Adrenal gland (tissue), 12 donors: ENCODE data around the gene MED23. TPM values are rescaled to one million over a fixed set of nuclear protein-coding genes. Genes with fewer than 3 reads are reported as not detected.

Experiments used
- DNase-seq, 7 donors: peaks; one replicate each; pipeline ENCODE4 v3.0.0-alpha.2; 2019 to 2020
- H3K27ac ChIP-seq, 5 donors: fragments of 200-600 bp; sonication (generic) in 4 of 5; 1 replicate in 3 of 5; 2 replicates in 2 of 5; pipeline versions ENCODE4 v1.5.1 to v1.8.0; 2016 to 2020; ENCODE audit warnings: mild to moderate bottlenecking in 1 of 5
- H3K27me3 ChIP-seq: fragments of 200-600 bp; 2 replicates; pipeline ENCODE4 v1.8.0; 2021
- H3K36me3 ChIP-seq, 2 donors: fragments of 200-600 bp; replicated peaks in 1 of 2; 1 replicate in 1 of 2; 2 replicates in 1 of 2; pipeline versions ENCODE4 v1.5.1 to v1.8.0; 2018 to 2022
- H3K4me1 ChIP-seq, 2 donors: fragments of 200-600 bp; replicated peaks in 1 of 2; 1 replicate in 1 of 2; 2 replicates in 1 of 2; pipeline versions ENCODE4 v1.5.1 to v1.8.0; 2018 to 2021
- H3K4me3 ChIP-seq, 4 donors: fragments of 200-600 bp; sonication (generic) in 3 of 4; one replicate each; pipeline ENCODE4 v1.5.1; 2016 to 2018
- H3K9me3 ChIP-seq, 3 donors: fragments of 200-600 bp; sonication (generic) in 1 of 3; replicated peaks in 1 of 3; 1 replicate in 2 of 3; 2 replicates in 1 of 3; pipeline versions ENCODE4 v1.5.1 to v1.8.0; 2016 to 2021
- POLR2A ChIP-seq, 2 donors: fragments of 450-650 bp; IDR thresholded peaks; one replicate each; pipeline ENCODE4 v1.6.1; 2017; ENCODE audit warnings: antibody characterized with exemption in 2 of 2, mild to moderate bottlenecking in 2 of 2, moderate library complexity in 1 of 2
- WGBS, 4 donors: extraction: QIAGEN DNeasy Blood & Tissue Kit in 2 of 4; methylation state at CpG; one replicate each; pipeline versions ENCODE4 v1.1.5 to v1.1.7; 2013 to 2017; 5-methylcytosine and 5-hydroxymethylcytosine counted together
- intact Hi-C, 2 donors: fragments of 100-400 bp; cut with DNase I; formaldehyde crosslinking; loops; one replicate each; pipeline versions ENCODE4 v1.14.1 to v1.15.0; 2022 to 2023
- polyA plus RNA-seq, 3 donors: library from polyadenylated mRNA; stranded (reverse); fragments of 200-250 nt in 2 of 3; fragments of 350-450 nt in 1 of 3; fragmentation: Illumina TruSeq in 1 of 3; extraction: RNeasy Lipid Tissue Mini Kit (QIAGEN cat#74804) in 1 of 3; gene quantifications; one replicate each; pipeline ENCODE4 v1.2.3, GENCODE V29; 2013 to 2014
- total RNA-seq, 9 donors: library from RNA; depleted of rRNA in 4 of 9; stranded (reverse); fragments of >200 nt in 4 of 9; fragments of 120-200 nt in 1 of 9; fragmentation: NEBNext Ultra II Directional in 1 of 9; extraction: Animal tissue kit (Norgen Biotek cat#: 25700) in 1 of 9; gene quantifications; one replicate each; pipeline versions ENCODE4 v1.1.0 to v1.2.4, GENCODE V29; 2013 to 2023
- TF ChIP-seq, protein P1 (sequence below), 6 experiments: fragments of 450-650 bp in 4 of 6; fragments of 200-600 bp in 2 of 6; sonication (generic) in 1 of 6; IDR thresholded peaks; 1 replicate in 5 of 6; 2 replicates in 1 of 6; pipeline versions ENCODE4 v1.5.1 to v1.8.0; 2016 to 2021; ENCODE audit warnings: antibody characterized with exemption in 6 of 6, mild to moderate bottlenecking in 2 of 6, moderate library complexity in 1 of 6
- donor health status: healthy with polysubstance abuse.
- donor health status: Bipolar disorder and iron deficiency.
- donor health status: DM: yes; HTN: yes; CAD: no.
- donor health status: DM: no; HTN: no; CAD: no.
- donor health status: DM: no; HTN: no; CAD: no.
- donor health status: DM: yes; HTN: yes; CAD: no.

Gene MED23
- total and polyA plus RNA-seq, 12 donors = 16.9 to 46.1 (median 27.8) TPM

DNA sequence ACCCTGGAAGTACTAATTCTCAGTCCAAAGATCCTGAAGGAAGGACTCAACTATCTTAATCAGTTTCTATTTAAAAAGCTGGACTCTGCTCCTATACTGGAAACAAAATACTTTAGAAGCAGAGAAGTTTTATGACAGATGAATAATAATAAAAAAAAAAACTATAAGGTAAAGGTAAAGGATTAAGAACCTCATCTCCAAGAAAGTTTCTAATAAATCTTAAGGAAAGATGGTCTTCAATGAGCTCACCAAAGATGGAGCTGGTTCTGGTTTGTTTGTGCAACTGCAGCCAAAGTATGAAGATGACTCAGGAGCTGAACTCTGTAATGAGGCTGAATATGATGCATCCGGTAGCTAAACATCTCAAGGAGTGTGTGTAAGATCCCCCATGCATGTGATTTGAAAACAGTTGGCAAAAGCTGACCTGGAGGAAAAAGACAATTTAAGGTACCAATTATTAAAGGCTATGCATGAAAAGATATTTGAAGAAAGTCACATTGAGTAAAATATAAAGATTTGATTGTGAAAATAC is 25.2 kb downstream of the MED23 start:
- Histone ChIP-seq H3K4me3 (no peak overlapping the region), H3K27ac (no peak overlapping the region), H3K36me3 (peaks cover 0 to 91% of the 10 kb centered on the region in 2 donors), H3K27me3 (no peaks in the 10 kb centered on the region), H3K4me1 (no peaks in the 10 kb centered on the region), H3K9me3 (no peaks in the 10 kb centered on the region)
- 64 to 70% (median 67%) methylated on average over 1 of the region's 1 CpG for WGBS, 4 donors
- TF ChIP-seq, protein P1, sequence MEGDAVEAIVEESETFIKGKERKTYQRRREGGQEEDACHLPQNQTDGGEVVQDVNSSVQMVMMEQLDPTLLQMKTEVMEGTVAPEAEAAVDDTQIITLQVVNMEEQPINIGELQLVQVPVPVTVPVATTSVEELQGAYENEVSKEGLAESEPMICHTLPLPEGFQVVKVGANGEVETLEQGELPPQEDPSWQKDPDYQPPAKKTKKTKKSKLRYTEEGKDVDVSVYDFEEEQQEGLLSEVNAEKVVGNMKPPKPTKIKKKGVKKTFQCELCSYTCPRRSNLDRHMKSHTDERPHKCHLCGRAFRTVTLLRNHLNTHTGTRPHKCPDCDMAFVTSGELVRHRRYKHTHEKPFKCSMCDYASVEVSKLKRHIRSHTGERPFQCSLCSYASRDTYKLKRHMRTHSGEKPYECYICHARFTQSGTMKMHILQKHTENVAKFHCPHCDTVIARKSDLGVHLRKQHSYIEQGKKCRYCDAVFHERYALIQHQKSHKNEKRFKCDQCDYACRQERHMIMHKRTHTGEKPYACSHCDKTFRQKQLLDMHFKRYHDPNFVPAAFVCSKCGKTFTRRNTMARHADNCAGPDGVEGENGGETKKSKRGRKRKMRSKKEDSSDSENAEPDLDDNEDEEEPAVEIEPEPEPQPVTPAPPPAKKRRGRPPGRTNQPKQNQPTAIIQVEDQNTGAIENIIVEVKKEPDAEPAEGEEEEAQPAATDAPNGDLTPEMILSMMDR (IDR thresholded peaks at IDR 0.05) = no peak
- no peak for TF ChIP-seq POLR2A (IDR thresholded peaks at IDR 0.05)
- no peak for DNase-seq
- intact Hi-C loops = no loop called here

DNA sequence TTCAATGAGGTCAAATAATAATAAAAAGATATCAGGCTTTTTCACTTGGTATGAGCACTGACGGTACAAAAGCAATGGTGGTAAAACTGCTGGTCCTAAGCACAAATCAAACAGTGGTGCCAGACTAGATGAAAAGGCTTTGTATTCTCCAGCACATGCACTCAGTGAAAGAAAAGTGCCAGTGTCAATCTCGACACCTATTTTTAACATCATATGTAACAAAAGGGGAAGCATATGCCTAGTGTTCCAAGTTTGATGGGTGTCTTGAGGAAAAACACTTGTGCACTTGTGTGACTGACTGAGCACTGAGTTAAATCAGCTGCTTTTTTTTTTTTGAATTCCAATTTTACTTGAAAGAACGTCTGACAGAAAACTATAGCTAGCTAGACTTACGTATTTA is 27.3 kb downstream of the MED23 start:
- Histone ChIP-seq H3K27ac (no peak overlapping the region), H3K27me3 (no peaks in the 10 kb centered on the region), H3K4me1 (no peaks in the 10 kb centered on the region), H3K9me3 (no peaks in the 10 kb centered on the region), H3K4me3 (no peak overlapping the region), H3K36me3 (peaks cover 0 to 95% of the 10 kb centered on the region in 2 donors)
- WGBS, 4 donors = 81 to 90% (median 86%) methylated on average over 4 of the region's 4 CpGs
- TF ChIP-seq, protein P1 (IDR thresholded peaks at IDR 0.05) = no peak
- TF ChIP-seq POLR2A (IDR thresholded peaks at IDR 0.05) = no peak
- intact Hi-C loops = no loop called here
- no peak for DNase-seq

DNA sequence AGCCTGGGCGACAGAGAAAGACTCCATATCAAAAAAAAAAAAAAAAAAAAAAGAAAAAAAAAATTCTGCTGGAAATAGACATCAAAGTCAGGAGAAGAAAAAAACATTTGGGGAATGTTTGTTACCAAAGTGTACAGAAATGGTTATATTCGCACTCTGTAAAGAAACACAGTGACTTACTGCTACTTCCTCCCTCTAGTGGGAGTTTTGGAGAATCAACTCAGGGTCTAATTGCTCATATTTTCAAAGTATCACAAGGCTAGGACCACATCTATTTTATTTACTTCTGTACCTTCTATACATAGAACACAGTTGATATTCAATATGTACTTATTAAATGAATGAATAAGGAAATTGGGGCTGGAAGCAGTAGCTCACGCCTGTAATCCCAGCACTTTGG is 30.6 kb downstream of the MED23 start:
- Histone ChIP-seq H3K27me3 (no peaks in the 10 kb centered on the region), H3K4me3 (no peak overlapping the region), H3K27ac (no peak overlapping the region), H3K9me3 (no peaks in the 10 kb centered on the region), H3K36me3 (peaks cover 0 to 95% of the 10 kb centered on the region in 2 donors), H3K4me1 (no peaks in the 10 kb centered on the region)
- no peak for DNase-seq
- 90 to 94% (median 93%) methylated on average over 3 of the region's 3 CpGs for WGBS, 4 donors
- intact Hi-C loops = no loop called here
- TF ChIP-seq POLR2A (IDR thresholded peaks at IDR 0.05) = no peak
- TF ChIP-seq, protein P1 (IDR thresholded peaks at IDR 0.05) = peak; percentile 23 to 53 (median 33)

DNA sequence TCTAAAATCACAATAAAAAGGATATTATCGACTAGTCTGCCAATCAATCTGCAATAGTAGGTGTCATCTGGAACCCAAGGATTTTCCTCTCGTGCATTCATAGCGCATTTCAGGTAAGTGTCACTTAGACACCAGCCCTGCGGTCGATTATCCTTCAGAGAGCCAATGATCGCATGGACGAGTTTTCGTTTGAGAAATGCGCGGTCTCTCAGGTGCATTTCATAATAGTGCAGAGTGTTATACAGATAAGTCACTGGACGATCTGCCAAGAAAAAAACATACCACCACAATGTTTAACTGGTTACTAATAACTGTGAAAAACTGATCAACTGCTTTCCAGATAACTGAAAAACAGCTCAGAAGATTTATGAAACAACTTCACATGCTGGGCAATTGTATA is 34.0 kb downstream of the MED23 start:
- no peak for DNase-seq
- H3K4me1 ChIP-seq = no peaks in the 10 kb centered on the region
- H3K4me3 ChIP-seq = no peak overlapping the region
- H3K9me3 ChIP-seq = no peaks in the 10 kb centered on the region
- TF ChIP-seq, protein P1 (IDR thresholded peaks at IDR 0.05) = no peak
- no peak for TF ChIP-seq POLR2A (IDR thresholded peaks at IDR 0.05)
- peaks cover 0 to 97% of the 10 kb centered on the region in 2 donors for H3K36me3 ChIP-seq
- WGBS, 4 donors = 94 to 95% (median 94%) methylated on average over 11 of the region's 11 CpGs
- intact Hi-C loops = no loop called here
- no peaks in the 10 kb centered on the region for H3K27me3 ChIP-seq
- H3K27ac ChIP-seq = no peak overlapping the region
